Transverse colon (tissue), 4 donors: ENCODE measurements around the gene NABP1. TPM values are rescaled to one million over a fixed set of nuclear protein-coding genes. Genes with fewer than 3 reads are reported as not detected.

ENCODE experiments used
- DNase-seq: peaks from one replicate; pipeline ENCODE4 v3.0.0-alpha.2; 2019
- H3K27ac ChIP-seq, 4 donors: fragments of 200-600 bp; sonication (generic); 2 replicates each; pipeline ENCODE4 v1.5.1; 2016 to 2018; ENCODE audit warnings: inconsistent platforms in 4 of 4
- H3K27me3 ChIP-seq: fragments of 200-600 bp; sonication (generic); 2 replicates; pipeline ENCODE4 v1.5.1; 2017; ENCODE audit warnings: inconsistent platforms
- H3K36me3 ChIP-seq, 4 donors: fragments of 200-600 bp; sonication (generic); 2 replicates each; pipeline ENCODE4 v1.5.1; 2017 to 2019; ENCODE audit warnings: inconsistent platforms in 4 of 4
- H3K4me1 ChIP-seq, 4 donors: fragments of 200-600 bp; sonication (generic); 2 replicates each; pipeline ENCODE4 v1.5.1; 2017 to 2020; ENCODE audit warnings: inconsistent platforms in 4 of 4
- H3K4me3 ChIP-seq, 4 donors: fragments of 200-600 bp; sonication (generic); 1 replicate in 1 of 4; 2 replicates in 3 of 4; pipeline versions ENCODE4 v1.5.1 to v1.6.1; 2017 to 2019; ENCODE audit warnings: inconsistent platforms in 4 of 4
- H3K9me3 ChIP-seq, 2 donors: fragments of 200-600 bp; sonication (generic); 2 replicates each; pipeline ENCODE4 v1.5.1; 2017 to 2019; ENCODE audit warnings: inconsistent platforms in 2 of 2
- EP300 ChIP-seq: sonication (generic); formaldehyde crosslinking; IDR thresholded peaks from one replicate; pipeline ENCODE4 v1.6.1; 2017; ENCODE audit warnings: antibody characterized with exemption, low read depth
- POLR2A ChIP-seq: fragments of 450-650 bp; IDR thresholded peaks from one replicate; pipeline ENCODE4 v1.6.1; 2016; ENCODE audit warnings: antibody characterized with exemption, mild to moderate bottlenecking, moderate library complexity
- POLR2AphosphoS5 ChIP-seq, 3 donors: sonication (generic); formaldehyde crosslinking; IDR thresholded peaks; one replicate each; pipeline ENCODE4 v1.6.1; 2016; ENCODE audit warnings: antibody characterized with exemption in 3 of 3
- WGBS, 2 donors: methylation state at CpG; one replicate each; pipeline ENCODE4 v1.1.5; 2018; ENCODE audit warnings: low coverage in 1 of 2; 5-methylcytosine and 5-hydroxymethylcytosine counted together
- in situ Hi-C, 4 donors: fragments of 200-750 bp; cut with MboI; loops; one replicate each; pipeline versions ENCODE4 v1.15.0 to v1.15.1; 2017; ENCODE audit warnings: low sequenced_read_pairs in 3 of 4, low pct_ligation_motif_present in 1 of 4, low pct_unique_long_range_greater_than_20kb in 1 of 4
- intact Hi-C: fragments of 100-400 bp; cut with DNase I; formaldehyde crosslinking; loops from one replicate; pipeline ENCODE4 v1.15.1; 2023; ENCODE audit warnings: low total_unique reads
- total RNA-seq, 4 donors: library from RNA; depleted of rRNA; stranded (reverse); fragments of >200 nt; gene quantifications; one replicate each; pipeline ENCODE4 v1.1.0, GENCODE V29; 2016
- TF ChIP-seq, protein P1 (sequence below), 5 experiments: fragments of 200-600 bp in 3 of 5; fragments of 450-650 bp in 2 of 5; sonication (generic) in 3 of 5; IDR thresholded peaks; 1 replicate in 2 of 5; 2 replicates in 3 of 5; pipeline ENCODE4 v1.5.1; 2016 to 2017; ENCODE audit warnings: antibody characterized with exemption in 5 of 5, inconsistent platforms in 3 of 5, mild to moderate bottlenecking in 2 of 5, moderate library complexity in 1 of 5

Gene NABP1
- total RNA-seq, 4 donors from 2014 or later: 1.00 to 55.6 (median 33.0) TPM

DNA sequence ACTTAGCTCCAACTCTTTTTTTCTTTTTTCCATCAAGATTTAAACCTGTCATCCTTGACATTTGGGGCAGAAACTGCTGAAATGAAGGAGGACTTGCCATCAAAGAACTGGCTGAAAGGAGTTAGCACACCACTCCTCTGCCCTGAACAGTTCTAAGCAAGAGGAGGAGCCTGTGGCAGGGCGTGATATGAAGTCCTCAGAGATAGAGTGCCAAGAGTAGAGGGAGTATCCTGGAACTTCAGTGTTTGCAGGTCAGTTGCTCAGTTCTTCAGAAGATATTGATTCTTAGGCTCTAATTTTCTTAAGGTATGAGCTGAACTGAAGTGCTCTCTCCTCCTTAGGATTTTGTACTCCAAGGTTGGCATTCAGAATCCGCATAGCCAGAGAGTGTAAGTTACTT, 15.2 kb downstream of the NABP1 start:
- no peak for TF ChIP-seq POLR2AphosphoS5 (IDR thresholded peaks at IDR 0.05)
- TF ChIP-seq, protein P1, sequence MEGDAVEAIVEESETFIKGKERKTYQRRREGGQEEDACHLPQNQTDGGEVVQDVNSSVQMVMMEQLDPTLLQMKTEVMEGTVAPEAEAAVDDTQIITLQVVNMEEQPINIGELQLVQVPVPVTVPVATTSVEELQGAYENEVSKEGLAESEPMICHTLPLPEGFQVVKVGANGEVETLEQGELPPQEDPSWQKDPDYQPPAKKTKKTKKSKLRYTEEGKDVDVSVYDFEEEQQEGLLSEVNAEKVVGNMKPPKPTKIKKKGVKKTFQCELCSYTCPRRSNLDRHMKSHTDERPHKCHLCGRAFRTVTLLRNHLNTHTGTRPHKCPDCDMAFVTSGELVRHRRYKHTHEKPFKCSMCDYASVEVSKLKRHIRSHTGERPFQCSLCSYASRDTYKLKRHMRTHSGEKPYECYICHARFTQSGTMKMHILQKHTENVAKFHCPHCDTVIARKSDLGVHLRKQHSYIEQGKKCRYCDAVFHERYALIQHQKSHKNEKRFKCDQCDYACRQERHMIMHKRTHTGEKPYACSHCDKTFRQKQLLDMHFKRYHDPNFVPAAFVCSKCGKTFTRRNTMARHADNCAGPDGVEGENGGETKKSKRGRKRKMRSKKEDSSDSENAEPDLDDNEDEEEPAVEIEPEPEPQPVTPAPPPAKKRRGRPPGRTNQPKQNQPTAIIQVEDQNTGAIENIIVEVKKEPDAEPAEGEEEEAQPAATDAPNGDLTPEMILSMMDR (IDR thresholded peaks at IDR 0.05): no peak
- TF ChIP-seq EP300: no peak
- no peak for TF ChIP-seq POLR2A
- peaks cover 0 to 23% (median 15%) of the 10 kb centered on the region in 4 donors for H3K4me1 ChIP-seq
- in situ Hi-C loops (loop anchor here in 3 of 4 donors (5.0 to 25.0 kb wide), 2 partner anchors 126 to 531 kb away; partner anchors contain the start of gene STAT4 (in 1 of the 3)), intact Hi-C loops (no loop called here)
- 71 to 72% methylated on average over 2 of the region's 2 CpGs for WGBS, 2 donors
- H3K27ac ChIP-seq: no peak overlapping the region
- no peak for DNase-seq
- peaks cover 5% of the 10 kb centered on the region for H3K27me3 ChIP-seq
- no peaks in the 10 kb centered on the region for H3K9me3 ChIP-seq
- H3K36me3 ChIP-seq: no peaks in the 10 kb centered on the region
- H3K4me3 ChIP-seq: no peak overlapping the region

DNA sequence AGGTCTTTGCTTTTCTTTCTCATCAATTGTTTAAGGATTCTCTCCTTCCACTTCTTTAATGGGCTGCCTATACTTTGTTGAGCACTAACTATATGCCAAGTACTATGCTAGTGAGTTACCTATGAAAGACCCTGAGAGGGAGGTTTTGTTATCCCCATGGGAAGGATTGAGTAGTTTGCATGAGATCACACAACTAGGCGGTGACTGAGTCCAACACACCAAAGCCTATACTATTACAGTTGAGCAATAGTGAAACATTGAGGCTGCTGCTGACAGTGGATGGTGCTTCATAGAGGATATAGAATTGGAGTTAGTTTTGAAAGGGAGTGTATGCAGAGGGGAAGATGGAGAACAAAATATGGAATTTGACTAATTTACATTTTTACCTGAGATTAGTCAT, 15.8 kb downstream of the NABP1 start:
- WGBS, 2 donors: 72 to 100% methylated on average over 1 of the region's 1 CpG
- H3K27me3 ChIP-seq: peaks cover 5% of the 10 kb centered on the region
- H3K27ac ChIP-seq: no peak overlapping the region
- TF ChIP-seq POLR2A (no peak), POLR2AphosphoS5 (IDR thresholded peaks at IDR 0.05) (no peak), EP300 (no peak)
- TF ChIP-seq, protein P1 (IDR thresholded peaks at IDR 0.05): no peak
- no peak for DNase-seq
- H3K4me1 ChIP-seq: peaks cover 0 to 19% (median 14%) of the 10 kb centered on the region in 4 donors
- no peaks in the 10 kb centered on the region for H3K9me3 ChIP-seq
- peaks cover 0 to 2% (median 0%) of the 10 kb centered on the region in 4 donors for H3K36me3 ChIP-seq
- H3K4me3 ChIP-seq: no peak overlapping the region
- in situ Hi-C loops (loop anchor here in 3 of 4 donors (5.0 to 25.0 kb wide), 2 partner anchors 126 to 531 kb away; partner anchors contain the start of gene STAT4 (in 1 of the 3)), intact Hi-C loops (no loop called here)

DNA sequence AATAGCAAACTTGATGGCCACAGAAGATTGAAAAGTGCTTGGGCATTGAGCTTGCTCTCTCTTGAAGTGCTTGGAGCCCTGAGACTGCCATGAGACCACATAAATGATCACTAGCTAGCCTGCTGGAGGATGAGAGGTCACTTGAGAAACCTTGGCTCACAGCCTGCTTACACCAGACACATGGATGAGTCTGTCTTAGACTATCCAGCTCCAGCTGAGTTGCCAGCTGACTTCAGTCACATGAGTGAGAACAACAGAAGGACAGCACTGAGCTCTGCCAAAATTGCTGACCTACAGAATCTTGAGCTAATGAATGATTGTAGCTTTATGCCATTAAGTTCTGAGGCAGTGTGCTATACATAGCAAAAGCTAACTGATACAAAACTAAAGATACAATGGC, 18.1 kb downstream of the NABP1 start:
- intact Hi-C loops: no loop called here
- Histone ChIP-seq H3K4me3 (no peak overlapping the region), H3K27me3 (peaks cover 5% of the 10 kb centered on the region), H3K9me3 (no peaks in the 10 kb centered on the region), H3K4me1 (no peaks in the 10 kb centered on the region), H3K27ac (no peak overlapping the region), H3K36me3 (peaks cover 0 to 2% (median 0%) of the 10 kb centered on the region in 4 donors)
- peak in 2 of 3 donors; percentile 17 to 48 for TF ChIP-seq POLR2AphosphoS5 (IDR thresholded peaks at IDR 0.05)
- TF ChIP-seq, protein P1 (IDR thresholded peaks at IDR 0.05): no peak
- in situ Hi-C loops: loop anchor here in 1 of 4 donors (25.0 kb wide), 1 partner anchor 534 kb away; the partner anchor contains the start of gene STAT4
- DNase-seq: peak; percentile 17

DNA sequence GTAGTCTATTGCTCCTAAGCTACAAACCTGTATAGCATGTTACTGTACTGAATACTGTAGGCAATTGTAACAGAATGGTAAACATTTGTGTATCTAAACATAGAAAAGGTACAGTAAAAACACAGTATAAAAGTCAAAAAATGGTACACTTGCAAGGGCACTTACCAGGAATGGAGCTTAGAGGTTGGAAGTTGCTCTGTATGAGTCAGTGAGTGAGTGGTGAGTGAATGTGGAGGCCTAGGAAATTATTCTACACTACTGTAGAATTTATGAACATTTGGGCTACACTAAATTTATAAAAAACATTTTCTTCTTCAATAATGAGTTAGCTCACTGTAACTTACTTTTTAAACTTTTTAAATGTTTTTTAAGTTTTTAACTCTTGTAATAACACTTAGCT, 19.0 kb downstream of the NABP1 start:
- in situ Hi-C loops: loop anchor here in 1 of 4 donors (25.0 kb wide), 1 partner anchor 535 kb away; the partner anchor contains the start of gene STAT4

More for the DNA sequence above, 19.0 kb downstream of the NABP1 start:
- Histone ChIP-seq H3K27ac (no peak overlapping the region), H3K4me1 (no peaks in the 10 kb centered on the region), H3K4me3 (no peak overlapping the region), H3K27me3 (peaks cover 2% of the 10 kb centered on the region), H3K36me3 (peaks cover 0 to 2% (median 0%) of the 10 kb centered on the region in 4 donors), H3K9me3 (no peaks in the 10 kb centered on the region)
- no peak for TF ChIP-seq EP300
- no peak for TF ChIP-seq POLR2A
- TF ChIP-seq, protein P1 (IDR thresholded peaks at IDR 0.05): no peak
- intact Hi-C loops: no loop called here
- no peak for DNase-seq
